ENCODE measurements around the gene PRSS8.

- TF ChIP-seq TAF1 (IDR thresholded peaks at IDR 0.05; ENCODE audit: borderline replicate concordance, low read depth, low read length) (no peak), POLR2AphosphoS5 (IDR thresholded peaks at IDR 0.05; ENCODE audit: low read depth, low read length) (no peak)
Measured at GRCh38 chr16:31083981-31084380, 51.5 kb downstream of the PRSS8 start.
